ENCODE results near the gene GOLM1. TPM values are rescaled to one million over a fixed set of nuclear protein-coding genes. Genes with fewer than 3 reads are reported as not detected.

GOLM1 gene
- total and polyA plus RNA-seq, 2 experiments from 2014 or later, result 60.2 to 66.7 TPM

- H3K4me1 ChIP-seq (ENCODE audit: low read depth), result no peaks in the 10 kb centered on the region
- no peak for TF ChIP-seq CTCF (IDR thresholded peaks at IDR 0.05; ENCODE audit: low read depth, low read length)
- no peaks in the 10 kb centered on the region for H3K27me3 ChIP-seq
- H3K4me3 ChIP-seq, result no peak overlapping the region
- no peaks in the 10 kb centered on the region for H3K9me3 ChIP-seq (ENCODE audit: low read depth)
- no peak for DNase-seq (ENCODE audit: low read depth in 1 of 2, low spot score in 1 of 2)
- H3K36me3 ChIP-seq, result no peaks in the 10 kb centered on the region
- H3K27ac ChIP-seq, result no peak overlapping the region
Observed at GRCh38 chr9:86073839-86074238, 25.5 kb downstream of the GOLM1 start.

GRCh38 chr9:86072394-86072877 lies 26.9 kb downstream of the GOLM1 start:
- no peaks in the 10 kb centered on the region for H3K36me3 ChIP-seq
- H3K27ac ChIP-seq, result no peak overlapping the region
- no peak for TF ChIP-seq CTCF (IDR thresholded peaks at IDR 0.05; ENCODE audit: low read depth, low read length)

GRCh38 chr9:86069206-86069869 lies 30.0 kb downstream of the GOLM1 start:
- no peak for DNase-seq (ENCODE audit: low read depth in 1 of 2, low spot score in 1 of 2)
- H3K27ac ChIP-seq, result no peak overlapping the region
- TF ChIP-seq CTCF (IDR thresholded peaks at IDR 0.05; ENCODE audit: low read depth, low read length), result no peak
- H3K27me3 ChIP-seq, result no peaks in the 10 kb centered on the region
- no peaks in the 10 kb centered on the region for H3K36me3 ChIP-seq
- no peak overlapping the region for H3K4me3 ChIP-seq
- H3K4me1 ChIP-seq (ENCODE audit: low read depth), result peaks cover 13% of the 10 kb centered on the region
- H3K9me3 ChIP-seq (ENCODE audit: low read depth), result no peaks in the 10 kb centered on the region

More at GRCh38 chr9:86072394-86072877, 26.9 kb downstream of the GOLM1 start:
- H3K4me3 ChIP-seq, result no peak overlapping the region
- H3K27me3 ChIP-seq, result no peaks in the 10 kb centered on the region
- no peak for DNase-seq (ENCODE audit: low read depth in 1 of 2, low spot score in 1 of 2)
- H3K9me3 ChIP-seq (ENCODE audit: low read depth), result no peaks in the 10 kb centered on the region
- peaks cover 7% of the 10 kb centered on the region for H3K4me1 ChIP-seq (ENCODE audit: low read depth)

GRCh38 chr9:86064220-86064619 lies 35.1 kb downstream of the GOLM1 start:
- no peak overlapping the region for H3K4me3 ChIP-seq
- TF ChIP-seq CTCF (IDR thresholded peaks at IDR 0.05; ENCODE audit: low read depth, low read length), result no peak

GRCh38 chr9:86062845-86063693 lies 36.3 kb downstream of the GOLM1 start:
- H3K4me3 ChIP-seq, result no peak overlapping the region
- no peak overlapping the region for H3K27ac ChIP-seq
- H3K27me3 ChIP-seq, result no peaks in the 10 kb centered on the region
- no peaks in the 10 kb centered on the region for H3K9me3 ChIP-seq (ENCODE audit: low read depth)
- TF ChIP-seq CTCF (IDR thresholded peaks at IDR 0.05; ENCODE audit: low read depth, low read length), result no peak
- H3K36me3 ChIP-seq, result no peaks in the 10 kb centered on the region
- peaks cover 8% of the 10 kb centered on the region for H3K4me1 ChIP-seq (ENCODE audit: low read depth)
- DNase-seq (ENCODE audit: low read depth in 1 of 2, low spot score in 1 of 2), result no peak

More at GRCh38 chr9:86064220-86064619, 35.1 kb downstream of the GOLM1 start:
- Histone ChIP-seq H3K27me3 (no peaks in the 10 kb centered on the region), H3K27ac (no peak overlapping the region), H3K4me1 (ENCODE audit: low read depth) (peaks cover 13% of the 10 kb centered on the region), H3K36me3 (no peaks in the 10 kb centered on the region), H3K9me3 (ENCODE audit: low read depth) (no peaks in the 10 kb centered on the region)
- DNase-seq (ENCODE audit: low read depth in 1 of 2, low spot score in 1 of 2), result no peak

All from cardiac muscle cell (in vitro differentiated cells and primary cell).